H1 (cell line): ENCODE measurements around the gene FHOD1. TPM values are rescaled to one million over a fixed set of nuclear protein-coding genes. Genes with fewer than 3 reads are reported as not detected.
A peak's percentile ranks its signal among the peaks of the same experiment; 100 is the strongest.

ENCODE experiments used
- CTCF ChIA-PET: fragments of 300-600 bp; sonication (Branson Sonifier 250); formaldehyde crosslinking; loops from one replicate; lab custom pipeline; 2021; ENCODE audit not compliant: partially characterized antibody; lab: Charles Lee
- POLR2A ChIA-PET: fragments of 300-600 bp; sonication (Branson Sonifier 250); formaldehyde crosslinking; loops from one replicate; lab custom pipeline; 2021; ENCODE audit warnings: inconsistent platforms; ENCODE audit not compliant: partially characterized antibody; lab: Charles Lee
- DNase-seq, 2 experiments: peaks; one replicate each; pipeline versions ENCODE4 v3.0.0 to v3.0.0-alpha.2; 2010 to 2022; ENCODE audit warnings: low spot score in 2 of 2, low read depth in 1 of 2, mixed read lengths in 1 of 2
- FAIRE-seq: peaks from 2 replicates; lab custom pipeline; 2011; peaks lifted over from hg19 to GRCh38; lab: Jason Lieb, UNC
- H2AFZ ChIP-seq: 2 replicates; pipeline ENCODE4 v1.8.1; 2012; ENCODE audit warnings: low read length, inconsistent platforms
- H2AK5ac ChIP-seq: 2 replicates; pipeline ENCODE4 v1.6.1; 2013; ENCODE audit warnings: low read depth, low read length
- H2BK120ac ChIP-seq: replicated peaks from 2 replicates; pipeline ENCODE3; 2013; ENCODE audit warnings: low read depth, low read length, inconsistent platforms
- H2BK12ac ChIP-seq: 2 replicates; pipeline ENCODE4 v1.6.1; 2013; ENCODE audit warnings: low read depth, low read length
- H2BK15ac ChIP-seq: 2 replicates; pipeline ENCODE4 v1.6.1; 2013; ENCODE audit warnings: low read length
- H2BK20ac ChIP-seq: 2 replicates; pipeline ENCODE4 v1.6.1; 2013; ENCODE audit warnings: low read length
- H2BK5ac ChIP-seq: 2 replicates; pipeline ENCODE4 v1.6.1; 2013; ENCODE audit warnings: low read depth, low read length
- H3K14ac ChIP-seq: 2 replicates; pipeline ENCODE4 v1.6.1; 2013; ENCODE audit warnings: inconsistent platforms; ENCODE audit not compliant: insufficient read length
- H3K18ac ChIP-seq: 2 replicates; pipeline ENCODE4 v1.6.1; 2013; ENCODE audit warnings: low read length; ENCODE audit errors: extremely low read depth
- H3K23ac ChIP-seq: 2 replicates; pipeline ENCODE4 v1.6.1; 2013; ENCODE audit warnings: inconsistent platforms; ENCODE audit not compliant: insufficient read length
- H3K23me2 ChIP-seq: 2 replicates; pipeline ENCODE4 v1.6.1; 2013; ENCODE audit warnings: low read depth, low read length
- H3K27ac ChIP-seq: 2 replicates; pipeline ENCODE4 v1.6.1; 2011; ENCODE audit warnings: low read depth, low read length, inconsistent platforms
- H3K27me3 ChIP-seq, 4 experiments: replicated peaks in 1 of 4; 1 replicate in 1 of 4; 2 replicates in 3 of 4; pipeline versions ENCODE4 v1.6.1 to v1.8.1; 2011 to 2013; ENCODE audit warnings: low read length in 3 of 4, mild to moderate bottlenecking in 3 of 4, inconsistent platforms in 2 of 4, mixed read lengths in 2 of 4, moderate library complexity in 1 of 4; ENCODE audit not compliant: control insufficient read depth in 3 of 4, insufficient read depth in 3 of 4; ENCODE audit errors: extremely low read depth in 1 of 4
- H3K36me3 ChIP-seq, 4 experiments: 2 replicates each; pipeline versions ENCODE4 v1.6.1 to v1.8.1; 2011 to 2013; ENCODE audit warnings: mild to moderate bottlenecking in 4 of 4, low read length in 3 of 4, moderate library complexity in 2 of 4, control low read depth in 1 of 4, inconsistent platforms in 1 of 4; ENCODE audit not compliant: insufficient read depth in 4 of 4, control insufficient read depth in 2 of 4
- H3K4ac ChIP-seq: replicated peaks from 2 replicates; pipeline ENCODE3; 2013; ENCODE audit warnings: low read length, low read depth, mixed read lengths, inconsistent platforms; ENCODE audit not compliant: insufficient read length
- H3K4me1 ChIP-seq, 4 experiments: replicated peaks in 1 of 4; 1 replicate in 1 of 4; 2 replicates in 3 of 4; pipeline versions ENCODE4 v1.6.1 to v1.8.1; 2011 to 2013; ENCODE audit warnings: low read length in 3 of 4, inconsistent platforms in 2 of 4, mixed read lengths in 1 of 4; ENCODE audit not compliant: insufficient read depth in 4 of 4, control insufficient read depth in 3 of 4
- H3K4me2 ChIP-seq, 2 experiments: 2 replicates each; pipeline versions ENCODE4 v1.6.1 to v1.8.1; 2011 to 2013; ENCODE audit warnings: low read depth in 2 of 2, low read length in 2 of 2, control low read depth in 1 of 2, inconsistent platforms in 1 of 2, mild to moderate bottlenecking in 1 of 2; ENCODE audit not compliant: insufficient read depth in 1 of 2
- H3K4me3 ChIP-seq, 4 experiments: fragments of 200-600, 300-600 bp in 1 of 4; sonication (generic), shearing (Covaris generic), sonication (Bioruptor Twin) in 1 of 4; 2 replicates each; pipeline versions ENCODE4 v1.5.1 to v1.8.1; 2011 to 2016; ENCODE audit warnings: low read length in 4 of 4, low read depth in 3 of 4, control low read depth in 2 of 4, inconsistent platforms in 2 of 4, mild to moderate bottlenecking in 2 of 4, mixed read lengths in 1 of 4, moderate library complexity in 1 of 4; ENCODE audit not compliant: insufficient read depth in 2 of 4; ENCODE audit errors: extremely low read depth in 1 of 4
- H3K56ac ChIP-seq: replicated peaks from 2 replicates; pipeline ENCODE3; 2013; ENCODE audit warnings: low read depth, mild to moderate bottlenecking, mixed read lengths, low read length, inconsistent platforms; ENCODE audit not compliant: insufficient read length
- H3K79me1 ChIP-seq: 2 replicates; pipeline ENCODE4 v1.6.1; 2013; ENCODE audit warnings: low read depth, low read length, control low read depth
- H3K79me2 ChIP-seq, 2 experiments: 2 replicates each; pipeline versions ENCODE4 v1.6.1 to v1.8.1; 2012 to 2013; ENCODE audit warnings: low read length in 2 of 2, mild to moderate bottlenecking in 2 of 2, inconsistent platforms in 1 of 2; ENCODE audit not compliant: insufficient read depth in 2 of 2, control insufficient read depth in 1 of 2
- H3K9ac ChIP-seq, 4 experiments: replicated peaks in 1 of 4; 1 replicate in 1 of 4; 2 replicates in 3 of 4; pipeline versions ENCODE4 v1.6.1 to v1.8.1; 2011 to 2013; ENCODE audit warnings: low read depth in 3 of 4, low read length in 3 of 4, control low read depth in 2 of 4, mild to moderate bottlenecking in 2 of 4, moderate library complexity in 2 of 4, inconsistent platforms in 1 of 4; ENCODE audit errors: extremely low read depth in 1 of 4
- H3K9me3 ChIP-seq, 2 experiments: 2 replicates each; pipeline versions ENCODE4 v1.6.1 to v1.8.1; 2012 to 2013; ENCODE audit warnings: mild to moderate bottlenecking in 2 of 2, moderate library complexity in 2 of 2, control low read depth in 1 of 2, inconsistent platforms in 1 of 2, low read depth in 1 of 2, low read length in 1 of 2, mixed read lengths in 1 of 2; ENCODE audit not compliant: insufficient read depth in 2 of 2
- H4K20me1 ChIP-seq, 2 experiments: replicated peaks in 1 of 2; 2 replicates each; pipeline versions ENCODE3 to v1.8.1; 2011 to 2013; ENCODE audit warnings: inconsistent platforms in 2 of 2, low read length in 2 of 2, mild to moderate bottlenecking in 1 of 2; ENCODE audit not compliant: insufficient read depth in 2 of 2, control insufficient read depth in 1 of 2
- H4K5ac ChIP-seq: 2 replicates; pipeline ENCODE4 v1.6.1; 2013; ENCODE audit warnings: low read length, low read depth, mixed read lengths, inconsistent platforms; ENCODE audit not compliant: insufficient read length
- H4K8ac ChIP-seq: 2 replicates; pipeline ENCODE4 v1.8.0; 2013; ENCODE audit warnings: mild to moderate bottlenecking, moderate library complexity, low read length, inconsistent platforms; ENCODE audit not compliant: insufficient read depth; ENCODE audit errors: extremely low read depth
- H4K91ac ChIP-seq: replicated peaks from 2 replicates; pipeline ENCODE3; 2013; ENCODE audit warnings: low read length, mixed read lengths, inconsistent platforms; ENCODE audit not compliant: insufficient read length
- BACH1 ChIP-seq: IDR thresholded peaks from 2 replicates; pipeline ENCODE4 v1.6.1; 2012; ENCODE audit warnings: low read length, improper control_type of control experiment
- BCL11A ChIP-seq, 2 experiments: IDR thresholded peaks; one replicate each; pipeline ENCODE4 v1.6.1; 2011; ENCODE audit warnings: low read depth in 2 of 2, low read length in 2 of 2, mild to moderate bottlenecking in 2 of 2
- KDM1A ChIP-seq: fragments of 200-600, 300-600 bp; sonication (generic); IDR thresholded peaks from 2 replicates; pipeline ENCODE4 v1.7.1; 2016; ENCODE audit warnings: mild to moderate bottlenecking, low read length, borderline replicate concordance
- MAFK ChIP-seq: IDR thresholded peaks from 2 replicates; pipeline ENCODE4 v1.6.1; 2012; ENCODE audit warnings: low read depth, mild to moderate bottlenecking, improper control_type of control experiment, low read length
- RBBP5 ChIP-seq: IDR thresholded peaks from 2 replicates; pipeline ENCODE4 v1.7.1; 2012; ENCODE audit warnings: low read depth, mild to moderate bottlenecking, inconsistent platforms, low read length, moderate library complexity, borderline replicate concordance
- SAP30 ChIP-seq: fragments of 300-600 bp; sonication (generic); IDR thresholded peaks from 2 replicates; pipeline ENCODE4 v1.7.1; 2012; ENCODE audit warnings: low read length, moderate library complexity, mild to moderate bottlenecking, inconsistent platforms; ENCODE audit not compliant: insufficient read depth, insufficient replicate concordance
- SP2 ChIP-seq: IDR thresholded peaks from 2 replicates; pipeline ENCODE4 v1.6.1; 2012; ENCODE audit warnings: mild to moderate bottlenecking, low read length, inconsistent platforms
- TCF12 ChIP-seq: IDR thresholded peaks from 2 replicates; pipeline ENCODE4 v1.6.1; 2011; ENCODE audit warnings: low read depth, mild to moderate bottlenecking, low read length
- WGBS, 2 experiments: shearing (Covaris generic) in 1 of 2; methylation state at CpG; one replicate each; pipeline versions ENCODE4 v1.1.6 to v1.1.7; 2013 to 2015; ENCODE audit warnings: low lambda C conversion rate in 2 of 2, mixed read lengths in 2 of 2, inconsistent platforms in 1 of 2, low coverage in 1 of 2, missing lambda C conversion rate in 1 of 2; ENCODE audit not compliant: insufficient replicate concordance in 2 of 2, insufficient coverage in 1 of 2, insufficient read length in 1 of 2; ENCODE audit errors: extremely low coverage in 1 of 2, missing lambda C conversion rate in 1 of 2; 5-methylcytosine and 5-hydroxymethylcytosine counted together
- polyA plus RNA-seq, 7 experiments: library from polyadenylated mRNA; depleted of rRNA in 3 of 7; stranded (reverse) in 5 of 7; unstranded in 2 of 7; fragments of >200 nt in 5 of 7; fragments of 200-250 nt in 2 of 7; gene quantifications; 1 replicate in 5 of 7; 2 replicates in 1 of 7; 4 replicates in 1 of 7; pipeline versions ENCODE4 v1.2.1 to v1.2.3, GENCODE V29; 2011 to 2013; ENCODE audit warnings: missing spikeins in 2 of 7, mixed read lengths in 2 of 7
- total RNA-seq: library from RNA; stranded (reverse); fragmentation: NEBNext Ultra II Directional; extraction: Animal tissue kit (Norgen Biotek cat#: 25700); gene quantifications from 2 replicates; pipeline ENCODE4 v1.2.1, GENCODE V29; 2021
- TF ChIP-seq, protein P1 (sequence below): IDR thresholded peaks from 2 replicates; pipeline ENCODE4 v1.6.1; 2012; ENCODE audit warnings: low read length, inconsistent platforms

Gene FHOD1
- total and polyA plus RNA-seq, 2 of the 8 experiments (the other 6 are each of a cell fraction or from before 2014, with no cell fraction given) = 31.3 to 60.7 TPM

GRCh38 chr16:67191995-67192681 lies 55.1 kb downstream of the FHOD1 start, which contains the start of gene E2F4:
Gene E2F4, plus strand, starts transcription at chr16:67192155. Its CDS starts 73 bp downstream, at chr16:67192228.
- Histone ChIP-seq H3K79me1 (peaks cover 10% of the 10 kb centered on the region), H3K4ac (peak within 1 kb of the TSS; percentile 41), H4K8ac (peak within 1 kb of the TSS; percentile 71), H2BK15ac (no peak within 1 kb of the TSS), H3K14ac (no peak within 1 kb of the TSS), H2BK20ac (no peak within 1 kb of the TSS), H3K9ac (peak within 1 kb of the TSS; percentile 75 to 91 (median 81)), H3K79me2 (peaks cover 8 to 17% of the 10 kb centered on the region in 2 experiments), H3K18ac (peak within 1 kb of the TSS; percentile 75; the same call in 1 of the 2 replicates), H3K27ac (peak within 1 kb of the TSS; percentile 41), H4K20me1 (peaks cover 4 to 20% of the 10 kb centered on the region in 2 experiments), H3K27me3 (no peaks in the 10 kb centered on the region), H3K4me3 (peak within 1 kb of the TSS; percentile 96 to 99 (median 98)), H3K4me1 (peaks cover 0 to 7% (median 2%) of the 10 kb centered on the region in 4 experiments; a peak in 4 of 7 replicates), H3K36me3 (peaks cover 14 to 35% (median 28%) of the 10 kb centered on the region in 4 experiments), H3K23me2 (peaks cover 7% of the 10 kb centered on the region), H2AK5ac (no peak within 1 kb of the TSS), H4K91ac (peak within 1 kb of the TSS; percentile 61), H3K23ac (no peak within 1 kb of the TSS), H2BK5ac (peak within 1 kb of the TSS; percentile 66; the same call in 1 of the 2 replicates), H2AFZ (no peak within 1 kb of the TSS; the same call in 1 of the 2 replicates), H2BK120ac (no peak within 1 kb of the TSS), H3K56ac (peak within 1 kb of the TSS; percentile 47), H3K4me2 (peak within 1 kb of the TSS; percentile 93 to 94), H2BK12ac (0 out of 2 replicates have a peak within 1 kb of the TSS, but pooled peaks have one; percentile 45), H3K9me3 (no peaks in the 10 kb centered on the region), H4K5ac (peak within 1 kb of the TSS; percentile 90)
- WGBS, 2 experiments = 1% methylated on average over 45 of the region's 54 CpGs; no CpG with 5 or more reads in 1 of the 2 experiments
- peak in 1 of 2 experiments; percentile 88 for DNase-seq
- POLR2A ChIA-PET = interaction anchor here (0.5 to 1.4 kb wide), 6 partner anchors 16 to 449 kb away, joined by 3 to 5 read pairs (median 4); no protein-coding TSS in a partner anchor
- peak; percentile 48 for FAIRE-seq
- CTCF ChIA-PET = interaction anchor here (0.5 to 8.7 kb wide), 10 partner anchors 10 to 868 kb away, joined by 3 to 111 read pairs (median 4); no protein-coding TSS in a partner anchor
- TF ChIP-seq, protein P1, sequence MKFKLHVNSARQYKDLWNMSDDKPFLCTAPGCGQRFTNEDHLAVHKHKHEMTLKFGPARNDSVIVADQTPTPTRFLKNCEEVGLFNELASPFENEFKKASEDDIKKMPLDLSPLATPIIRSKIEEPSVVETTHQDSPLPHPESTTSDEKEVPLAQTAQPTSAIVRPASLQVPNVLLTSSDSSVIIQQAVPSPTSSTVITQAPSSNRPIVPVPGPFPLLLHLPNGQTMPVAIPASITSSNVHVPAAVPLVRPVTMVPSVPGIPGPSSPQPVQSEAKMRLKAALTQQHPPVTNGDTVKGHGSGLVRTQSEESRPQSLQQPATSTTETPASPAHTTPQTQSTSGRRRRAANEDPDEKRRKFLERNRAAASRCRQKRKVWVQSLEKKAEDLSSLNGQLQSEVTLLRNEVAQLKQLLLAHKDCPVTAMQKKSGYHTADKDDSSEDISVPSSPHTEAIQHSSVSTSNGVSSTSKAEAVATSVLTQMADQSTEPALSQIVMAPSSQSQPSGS = no peak
- TF ChIP-seq KDM1A (no peak), SP2 (no peak), BCL11A (IDR thresholded peaks at IDR 0.05; ENCODE audit: low read depth in 2 of 2, low read length in 2 of 2) (no peak), BACH1 (no peak), SAP30 (peak; percentile 74), RBBP5 (peak; percentile 9; the same call in 1 of the 2 replicates), TCF12 (no peak), MAFK (no peak)
